ENCODE measurements around the gene EIF5B.
"Not testable (repeated sequence)": the region's sequence is repeated elsewhere in the genome, so short reads cannot be mapped to it uniquely, and the experiment has no call there.

DNA sequence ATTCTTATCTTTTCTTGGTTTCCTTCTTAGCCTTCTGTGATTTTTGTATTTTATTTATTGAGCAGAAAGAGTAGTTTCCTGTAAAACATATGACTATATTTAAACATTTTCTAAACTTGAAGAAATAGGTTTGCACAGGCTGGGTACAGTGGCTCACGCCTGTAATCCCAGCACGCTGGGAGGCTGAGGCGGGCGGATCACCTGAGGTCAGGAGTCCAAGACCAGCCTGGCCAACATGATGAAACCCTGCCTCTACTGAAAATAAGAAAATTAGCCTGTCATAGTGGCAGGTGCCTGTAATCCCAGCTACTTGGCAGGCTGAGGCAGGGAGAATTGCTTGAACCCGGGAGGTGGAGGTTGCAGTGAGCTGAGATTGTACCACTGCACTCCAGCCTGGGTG, 31.7 kb downstream of the EIF5B start:
- TF ChIP-seq CTCF (IDR thresholded peaks at IDR 0.05; ENCODE audit: poor library complexity); EZH2 (IDR thresholded peaks at IDR 0.05; ENCODE audit: borderline replicate concordance); EZH2phosphoT487 (IDR thresholded peaks at IDR 0.05; ENCODE audit: low read depth, severe bottlenecking, unreplicated experiment): not testable (repeated sequence)

Data from hepatocyte (in vitro differentiated cells).